GM12878 (cell line): ENCODE results near the gene ABHD17C. TPM values are rescaled to one million over a fixed set of nuclear protein-coding genes. Genes with fewer than 3 reads are reported as not detected.

Experiments
- ATAC-seq: fragments of 200-7000 bp; cut with Tn5 transposase; 3 replicates; pipeline ENCODE4 v1.9.1; 2020; ENCODE audit warnings: mild to moderate bottlenecking, moderate library complexity
- BruUV-seq: library from RNA; stranded (reverse); fragments of 400-500 nt; replicated peaks from 2 replicates; lab custom pipeline; 2021; lab: Mats Ljungman, UMichigan
- CTCF ChIA-PET: fragments of 300-600 bp; sonication (Branson Sonifier 250); formaldehyde crosslinking; extraction: SDS; loops from one replicate; lab custom pipeline; 2021; ENCODE audit warnings: inconsistent platforms; lab: Yijun Ruan, JAX
- POLR2A ChIA-PET: fragments of 350-600 bp; formaldehyde crosslinking; extraction: SDS; loops from one replicate; lab custom pipeline; 2021; ENCODE audit warnings: inconsistent platforms; lab: Charles Lee
- RAD21 ChIA-PET: fragments of 300-600 bp; sonication (Branson Sonifier 250); formaldehyde crosslinking; loops from one replicate; lab custom pipeline; 2023; ENCODE audit warnings: antibody characterized with exemption; ENCODE audit not compliant: unreplicated experiment; lab: Charles Lee
- SMC1A ChIA-PET: fragments of 300-600 bp; sonication (Branson Sonifier 250); formaldehyde crosslinking; loops from one replicate; lab custom pipeline; 2023; ENCODE audit not compliant: unreplicated experiment, uncharacterized antibody; lab: Charles Lee
- DNase-seq: peaks from one replicate; pipeline ENCODE4 v3.0.0-alpha.2; 2011; ENCODE audit warnings: low read depth, low spot score
- FAIRE-seq: peaks from 3 replicates; lab custom pipeline; 2011; peaks lifted over from hg19 to GRCh38; lab: Jason Lieb, UNC
- H2AFZ ChIP-seq: 2 replicates; pipeline ENCODE4 v1.6.0; 2011; ENCODE audit warnings: low read depth, low read length, control low read depth; ENCODE audit not compliant: control insufficient read depth
- H3K27ac ChIP-seq: 2 replicates; pipeline ENCODE4 v1.5.1; 2011; ENCODE audit warnings: control low read depth; ENCODE audit not compliant: control insufficient read depth, insufficient read depth
- H3K27me3 ChIP-seq, 2 experiments: replicated peaks in 1 of 2; 2 replicates each; pipeline versions ENCODE4 v1.6.0 to v1.6.1; 2011; ENCODE audit warnings: low read length in 1 of 2; ENCODE audit not compliant: control insufficient read depth in 2 of 2, insufficient read depth in 2 of 2
- H3K36me3 ChIP-seq, 2 experiments: 2 replicates each; pipeline ENCODE4 v1.5.1; 2011; ENCODE audit warnings: low read length in 1 of 2; ENCODE audit not compliant: control insufficient read depth in 2 of 2, insufficient read depth in 2 of 2
- H3K4me1 ChIP-seq: 2 replicates; pipeline ENCODE4 v1.6.1; 2011; ENCODE audit warnings: mild to moderate bottlenecking, low read length, moderate library complexity, mixed read lengths; ENCODE audit not compliant: control insufficient read depth, insufficient read depth
- H3K4me2 ChIP-seq: 2 replicates; pipeline ENCODE4 v1.6.0; 2011; ENCODE audit warnings: control low read depth; ENCODE audit not compliant: control insufficient read depth, insufficient read depth
- H3K4me3 ChIP-seq: fragments of 200-600 bp; sonication (generic); 2 replicates; pipeline ENCODE4 v1.5.1; 2016
- H3K79me2 ChIP-seq: 2 replicates; pipeline ENCODE4 v1.6.0; 2011; ENCODE audit warnings: low read length; ENCODE audit not compliant: control insufficient read depth, insufficient read depth
- H3K9ac ChIP-seq: 2 replicates; pipeline ENCODE4 v1.8.0; 2011; ENCODE audit warnings: low read length, control low read depth, mixed read lengths; ENCODE audit not compliant: control insufficient read depth, insufficient read depth
- H3K9me3 ChIP-seq: replicated peaks from 3 replicates; pipeline ENCODE4 v1.5.1; 2011; ENCODE audit warnings: mild to moderate bottlenecking, low read length; ENCODE audit not compliant: control insufficient read depth, insufficient read depth
- H4K20me1 ChIP-seq: 2 replicates; pipeline ENCODE4 v1.6.0; 2011; ENCODE audit not compliant: control insufficient read depth, insufficient read depth
- ATF3 ChIP-seq: IDR thresholded peaks from 2 replicates; pipeline ENCODE4 v1.6.1; 2011; ENCODE audit warnings: low read depth, mild to moderate bottlenecking, low read length, moderate library complexity, borderline replicate concordance; ENCODE audit errors: extremely low read depth
- BACH1 ChIP-seq: fragments of 450-650 bp; IDR thresholded peaks from 2 replicates; pipeline ENCODE4 v1.6.1; 2017; ENCODE audit warnings: mild to moderate bottlenecking, borderline replicate concordance
- BCLAF1 ChIP-seq: fragments of 450-650 bp; IDR thresholded peaks from 2 replicates; pipeline ENCODE4 v1.6.1; 2017; ENCODE audit warnings: antibody characterized with exemption, mild to moderate bottlenecking, moderate library complexity
- CBX5 ChIP-seq: sonication (generic); IDR thresholded peaks from 2 replicates; pipeline ENCODE4 v1.6.1; 2016; ENCODE audit warnings: low read depth, moderate library complexity, mild to moderate bottlenecking, inconsistent platforms
- CTCF ChIP-seq, 3 experiments: IDR thresholded peaks in 2 of 3; conservative IDR thresholded peaks in 1 of 3; 2 replicates each; pipeline ENCODE4 v1.5.1; 2011; ENCODE audit warnings: low read depth in 3 of 3, low read length in 3 of 3, mild to moderate bottlenecking in 3 of 3, control low read depth in 2 of 3, moderate library complexity in 2 of 3, inconsistent platforms in 1 of 3, mixed read lengths in 1 of 3; ENCODE audit not compliant: control insufficient read depth in 2 of 3, insufficient read depth in 1 of 3; ENCODE audit errors: extremely low read depth in 1 of 3
- FOXM1 ChIP-seq: IDR thresholded peaks from 2 replicates; pipeline ENCODE4 v1.6.1; 2012; ENCODE audit warnings: low read depth, mild to moderate bottlenecking, inconsistent platforms, low read length, moderate library complexity
- GABPA ChIP-seq: IDR thresholded peaks from 2 replicates; pipeline ENCODE4 v1.6.1; 2014; ENCODE audit warnings: antibody characterized with exemption, low read depth, mild to moderate bottlenecking, inconsistent platforms
- MAX ChIP-seq: IDR thresholded peaks from 2 replicates; pipeline ENCODE4 v1.6.1; 2012; ENCODE audit warnings: low read depth, low read length, improper control_type of control experiment
- MEF2A ChIP-seq: IDR thresholded peaks from 2 replicates; pipeline ENCODE4 v1.6.1; 2011; ENCODE audit warnings: low read depth, mild to moderate bottlenecking, low read length, moderate library complexity; ENCODE audit not compliant: insufficient read depth
- RFX5 ChIP-seq: IDR thresholded peaks from 2 replicates; pipeline ENCODE4 v1.6.1; 2011; ENCODE audit warnings: low read depth, low read length, improper control_type of control experiment
- SIX5 ChIP-seq: IDR thresholded peaks from 2 replicates; pipeline ENCODE4 v1.6.1; 2011; ENCODE audit warnings: mild to moderate bottlenecking, low read depth, low read length, moderate library complexity; ENCODE audit not compliant: severe bottlenecking
- SMAD1 ChIP-seq: fragments of 450-650 bp; IDR thresholded peaks from 2 replicates; pipeline ENCODE4 v1.6.1; 2018; ENCODE audit warnings: mild to moderate bottlenecking, low read depth; ENCODE audit not compliant: partially characterized antibody
- SRF ChIP-seq, 2 experiments: IDR thresholded peaks; 2 replicates each; pipeline ENCODE4 v1.6.1; 2011; ENCODE audit warnings: low read depth in 2 of 2, low read length in 2 of 2, mild to moderate bottlenecking in 1 of 2, moderate library complexity in 1 of 2
- TAF1 ChIP-seq: IDR thresholded peaks from 2 replicates; pipeline ENCODE4 v1.6.1; 2011; ENCODE audit warnings: mild to moderate bottlenecking, low read depth, low read length, borderline replicate concordance
- TARDBP ChIP-seq: IDR thresholded peaks from 2 replicates; pipeline ENCODE4 v1.6.1; 2016; ENCODE audit warnings: borderline replicate concordance
- ZNF384 ChIP-seq: IDR thresholded peaks from 2 replicates; pipeline ENCODE4 v1.6.1; 2012; ENCODE audit warnings: low read depth, mild to moderate bottlenecking, low read length, improper control_type of control experiment, borderline replicate concordance
- WGBS: methylation state at CpG from one replicate; pipeline ENCODE4 v1.1.6; 2016; ENCODE audit warnings: low lambda C conversion rate; ENCODE audit not compliant: insufficient replicate concordance, insufficient coverage; ENCODE audit errors: missing lambda C conversion rate; 5-methylcytosine and 5-hydroxymethylcytosine counted together
- in situ Hi-C: fragments of 300-500 bp; cut with MboI; formaldehyde crosslinking; loops from 9 replicates; pipeline ENCODE4 v1.14.3; 2018; ENCODE audit warnings: mixed read lengths
- intact Hi-C: fragments of 100-400 bp; cut with micrococcal nuclease; formaldehyde crosslinking; loops from one replicate; pipeline ENCODE4 v1.14.2; 2022; ENCODE audit not compliant: unreplicated experiment
- polyA plus RNA-seq, 11 experiments: library from polyadenylated mRNA; depleted of rRNA in 4 of 11; unstranded in 6 of 11; stranded (reverse) in 5 of 11; fragments of >200 nt; fragmentation: Nextera tagmentation in 4 of 11; fragmentation: Illumina TruSeq in 1 of 11; extraction: Ambion mirVana in 4 of 11; extraction: Trizol in 1 of 11; gene quantifications; 1 replicate in 1 of 11; 2 replicates in 10 of 11; pipeline versions ENCODE4 v1.2.1 to v1.2.3, GENCODE V29; 2011 to 2016; ENCODE audit warnings: inconsistent platforms in 2 of 11, missing spikeins in 2 of 11, low read depth in 1 of 11
- total RNA-seq, 4 experiments: library from RNA; depleted of rRNA in 3 of 4; stranded (reverse); fragments of >200 nt in 3 of 4; fragmentation: Illumina TruSeq in 1 of 4; extraction: Trizol in 1 of 4; gene quantifications; 2 replicates each; pipeline versions ENCODE4 v1.2.1 to v1.2.3, GENCODE V29; 2013 to 2021

ABHD17C gene
- total and polyA plus RNA-seq, 10 of the 15 experiments (the other 5 are each of a cell fraction or from before 2014, with no cell fraction given), result 0.92 to 11.4 (median 5.5) TPM

- POLR2A ChIA-PET, result no interaction called here
- H3K9me3 ChIP-seq, result no peaks in the 10 kb centered on the region
- BruUV-seq, result no TSS peak
- no peaks in the 10 kb centered on the region for H3K27me3 ChIP-seq
- SMC1A ChIA-PET, result interaction anchor here (1.5 kb wide), 1 partner anchor 9 kb away, joined by 3 read pairs; no protein-coding TSS in a partner anchor
- no peak overlapping the region for H3K4me3 ChIP-seq
- no peak overlapping the region for H3K4me2 ChIP-seq
- no peak for TF ChIP-seq TARDBP
- no peak for TF ChIP-seq SIX5
- no peak for TF ChIP-seq FOXM1
- TF ChIP-seq ZNF384, result no peak
- TF ChIP-seq CTCF (IDR thresholded peaks at IDR 0.05 in 2 of 3, conservative IDR thresholded peaks at IDR 0.05 in 1 of 3; ENCODE audit: control insufficient read depth in 2 of 3, extremely low read depth in 1 of 3, insufficient read depth in 1 of 3, low read depth in 3 of 3, low read length in 3 of 3), result no peak
- TF ChIP-seq GABPA, result no peak
- TF ChIP-seq RFX5, result no peak
- TF ChIP-seq BACH1, result no peak
- TF ChIP-seq TAF1, result no peak
- no peak for TF ChIP-seq MEF2A
- no peak for TF ChIP-seq BCLAF1
- no peak for TF ChIP-seq MAX
- no peak for TF ChIP-seq CBX5
- TF ChIP-seq ATF3, result no peak
- no peak for TF ChIP-seq SMAD1
- no peak for TF ChIP-seq SRF (IDR thresholded peaks at IDR 0.05; ENCODE audit: low read depth in 2 of 2, low read length in 2 of 2)
- TF ChIP-seq, all 136 proteins: peak for 0
- no peak overlapping the region for H3K9ac ChIP-seq
- peaks cover under 1% of the 10 kb centered on the region; the same call in 1 of the 2 replicates for H3K4me1 ChIP-seq
- ATAC-seq (no peak), DNase-seq (no peak), FAIRE-seq (no peak)
- WGBS, result 45% methylated on average over 2 of the region's 2 CpGs
- in situ Hi-C loops (no loop called here), intact Hi-C loops (no loop called here)
- no peaks in the 10 kb centered on the region for H3K36me3 ChIP-seq
- ChIA-PET RAD21 (interaction anchor here (1.2 kb wide), 1 partner anchor 111 kb away, joined by 3 read pairs; no protein-coding TSS in a partner anchor), CTCF (interaction anchor here (1.0 kb wide), 1 partner anchor 9 kb away, joined by 3 read pairs; no protein-coding TSS in a partner anchor)
- H3K79me2 ChIP-seq, result no peaks in the 10 kb centered on the region
- H2AFZ ChIP-seq, result no peak overlapping the region
- H4K20me1 ChIP-seq, result no peaks in the 10 kb centered on the region
- no peak overlapping the region for H3K27ac ChIP-seq
Measured at GRCh38 chr15:80665151-80665550, 30.0 kb upstream of the ABHD17C start.
